Skeletal muscle tissue (tissue), 4 donors: ENCODE results near the gene HAGH. TPM values are rescaled to one million over a fixed set of nuclear protein-coding genes. Genes with fewer than 3 reads are reported as not detected.
A peak's percentile ranks its signal among the peaks of the same experiment; 100 is the strongest.

Source experiments
- H3K27ac ChIP-seq: one replicate; pipeline ENCODE4 v1.7.0; 2013; ENCODE audit warnings: mild to moderate bottlenecking, low read depth, low read length, inconsistent platforms
- H3K27me3 ChIP-seq, 3 donors: one replicate each; pipeline ENCODE4 v1.7.0; 2013; ENCODE audit warnings: low read length in 3 of 3; ENCODE audit not compliant: control insufficient read depth in 3 of 3, insufficient read depth in 3 of 3
- H3K36me3 ChIP-seq, 3 donors: one replicate each; pipeline ENCODE4 v1.7.0; 2013; ENCODE audit warnings: low read length in 3 of 3; ENCODE audit not compliant: control insufficient read depth in 3 of 3, insufficient read depth in 3 of 3
- H3K4me1 ChIP-seq, 3 donors: one replicate each; pipeline ENCODE4 v1.7.0; 2013; ENCODE audit warnings: low read length in 3 of 3, mild to moderate bottlenecking in 3 of 3; ENCODE audit not compliant: control insufficient read depth in 3 of 3, insufficient read depth in 3 of 3
- H3K4me3 ChIP-seq, 3 donors: one replicate each; pipeline ENCODE4 v1.7.0; 2013; ENCODE audit warnings: low read length in 3 of 3
- H3K9ac ChIP-seq, 3 donors: one replicate each; pipeline ENCODE4 v1.7.0; 2013; ENCODE audit warnings: low read length in 3 of 3, mild to moderate bottlenecking in 3 of 3, moderate library complexity in 2 of 3, low read depth in 1 of 3
- H3K9me3 ChIP-seq, 3 donors: one replicate each; pipeline ENCODE4 v1.7.0; 2013; ENCODE audit warnings: low read length in 3 of 3; ENCODE audit not compliant: control insufficient read depth in 3 of 3
- total RNA-seq: library from RNA; depleted of rRNA; stranded (reverse); fragments of >200 nt; gene quantifications from one replicate; pipeline ENCODE4 v1.2.3, GENCODE V29; 2014
- donor health status: Osteomylitis.

The HAGH gene
- total RNA-seq, 1 donor from 2014 or later = 42.3 TPM

- H3K4me3 ChIP-seq = no peak overlapping the region
- H3K27me3 ChIP-seq = no peaks in the 10 kb centered on the region
- no peaks in the 10 kb centered on the region for H3K9me3 ChIP-seq
- H3K27ac ChIP-seq = no peak overlapping the region
- no peak overlapping the region for H3K9ac ChIP-seq
- H3K4me1 ChIP-seq = peaks cover 13 to 22% (median 14%) of the 10 kb centered on the region in 3 donors
- peaks cover 20 to 36% (median 23%) of the 10 kb centered on the region in 3 donors for H3K36me3 ChIP-seq
Measured at GRCh38 chr16:1788708-1789100, 37.9 kb downstream of the HAGH start.

GRCh38 chr16:1788095-1788707 lies 38.4 kb downstream of the HAGH start:
- Histone ChIP-seq H3K9me3 (no peaks in the 10 kb centered on the region), H3K27ac (no peak overlapping the region), H3K4me1 (peaks cover 13 to 27% (median 18%) of the 10 kb centered on the region in 3 donors), H3K9ac (no peak overlapping the region), H3K27me3 (no peaks in the 10 kb centered on the region), H3K4me3 (no peak overlapping the region), H3K36me3 (peaks cover 20 to 36% (median 23%) of the 10 kb centered on the region in 3 donors)

- Histone ChIP-seq H3K27ac (no peak overlapping the region), H3K4me1 (peaks cover 13 to 27% (median 18%) of the 10 kb centered on the region in 3 donors), H3K27me3 (no peaks in the 10 kb centered on the region), H3K36me3 (peaks cover 20 to 35% (median 23%) of the 10 kb centered on the region in 3 donors), H3K9ac (no peak overlapping the region), H3K9me3 (no peaks in the 10 kb centered on the region), H3K4me3 (no peak overlapping the region)
Measured at GRCh38 chr16:1787322-1788094, 39.1 kb downstream of the HAGH start.

GRCh38 chr16:1787056-1787321 lies 39.6 kb downstream of the HAGH start:
- peaks cover 20 to 34% (median 23%) of the 10 kb centered on the region in 3 donors for H3K36me3 ChIP-seq
- H3K27ac ChIP-seq = no peak overlapping the region
- peaks cover 13 to 27% (median 18%) of the 10 kb centered on the region in 3 donors for H3K4me1 ChIP-seq
- H3K27me3 ChIP-seq = no peaks in the 10 kb centered on the region
- no peak overlapping the region for H3K9ac ChIP-seq
- H3K4me3 ChIP-seq = no peak overlapping the region
- no peaks in the 10 kb centered on the region for H3K9me3 ChIP-seq

- Histone ChIP-seq H3K9me3 (no peaks in the 10 kb centered on the region), H3K4me1 (peaks cover 18 to 32% (median 21%) of the 10 kb centered on the region in 3 donors), H3K27me3 (no peaks in the 10 kb centered on the region), H3K36me3 (peaks cover 20 to 34% (median 23%) of the 10 kb centered on the region in 3 donors), H3K27ac (no peak overlapping the region), H3K4me3 (no peak overlapping the region), H3K9ac (no peak overlapping the region)
Measured at GRCh38 chr16:1786242-1787055, 40.2 kb downstream of the HAGH start.

GRCh38 chr16:1785846-1786170 lies 40.8 kb downstream of the HAGH start:
- no peak overlapping the region for H3K27ac ChIP-seq
- no peaks in the 10 kb centered on the region for H3K9me3 ChIP-seq
- no peaks in the 10 kb centered on the region for H3K27me3 ChIP-seq
- H3K4me1 ChIP-seq = peaks cover 24 to 38% (median 28%) of the 10 kb centered on the region in 3 donors
- peaks cover 20 to 37% (median 27%) of the 10 kb centered on the region in 3 donors for H3K36me3 ChIP-seq
- no peak overlapping the region for H3K4me3 ChIP-seq
- H3K9ac ChIP-seq = no peak overlapping the region

- peaks cover 18 to 38% (median 32%) of the 10 kb centered on the region in 3 donors for H3K36me3 ChIP-seq
- no peaks in the 10 kb centered on the region for H3K27me3 ChIP-seq
- H3K4me3 ChIP-seq = no peak overlapping the region
- H3K27ac ChIP-seq = no peak overlapping the region
- H3K4me1 ChIP-seq = peaks cover 28 to 44% (median 34%) of the 10 kb centered on the region in 3 donors
- H3K9me3 ChIP-seq = no peaks in the 10 kb centered on the region
- H3K9ac ChIP-seq = peak overlapping the region in 1 of 3 donors; percentile 33
Measured at GRCh38 chr16:1784977-1785845, 41.4 kb downstream of the HAGH start.

GRCh38 chr16:1782408-1783264 lies 44.0 kb downstream of the HAGH start, which contains the start of the genes NUBP2 and SPSB3:
NUBP2 (plus strand) TSS chr16:1782960; CDS start chr16:1783021, 61 bp downstream.
SPSB3 (minus strand) TSS chr16:1782571; CDS start chr16:1781483, 1,088 bp downstream.
- Histone ChIP-seq H3K36me3 (peaks cover 23 to 42% (median 41%) of the 10 kb centered on the region in 3 donors), H3K27ac (peak within 1 kb of the TSS; percentile 80), H3K9me3 (no peaks in the 10 kb centered on the region), H3K4me1 (peaks cover 32 to 58% (median 42%) of the 10 kb centered on the region in 3 donors), H3K27me3 (no peaks in the 10 kb centered on the region), H3K4me3 (peak within 1 kb of the TSS; percentile 88 to 89 (median 88)), H3K9ac (peak within 1 kb of the TSS; percentile 82 to 92 (median 90))
